ENCODE data around the gene PCDHB9.
A peak's percentile ranks its signal among the peaks of the same experiment; 100 is the strongest.
"Not testable (repeated sequence)": the region's sequence is repeated elsewhere in the genome, so short reads cannot be mapped to it uniquely, and the experiment has no call there.

Gene PCDHB9

GRCh38 chr5:141186897-141187512 lies at the start of gene PCDHB9:
PCDHB9 (plus strand) TSS chr5:141187161; CDS start chr5:141187319, 158 bp downstream.
- peak; percentile 12 to 14 for DNase-seq

GRCh38 chr5:141137346-141137745 lies 49.6 kb upstream of the PCDHB9 start:
- not testable (repeated sequence) for DNase-seq

- no peak for DNase-seq
These were observed 37.1 kb upstream of the PCDHB9 start, which contains the start of gene PCDHB6 for GRCh38 chr5:141149812-141150211. PCDHB6 (plus strand) TSS chr5:141150057; CDS start chr5:141150258, 201 bp downstream.

DNA sequence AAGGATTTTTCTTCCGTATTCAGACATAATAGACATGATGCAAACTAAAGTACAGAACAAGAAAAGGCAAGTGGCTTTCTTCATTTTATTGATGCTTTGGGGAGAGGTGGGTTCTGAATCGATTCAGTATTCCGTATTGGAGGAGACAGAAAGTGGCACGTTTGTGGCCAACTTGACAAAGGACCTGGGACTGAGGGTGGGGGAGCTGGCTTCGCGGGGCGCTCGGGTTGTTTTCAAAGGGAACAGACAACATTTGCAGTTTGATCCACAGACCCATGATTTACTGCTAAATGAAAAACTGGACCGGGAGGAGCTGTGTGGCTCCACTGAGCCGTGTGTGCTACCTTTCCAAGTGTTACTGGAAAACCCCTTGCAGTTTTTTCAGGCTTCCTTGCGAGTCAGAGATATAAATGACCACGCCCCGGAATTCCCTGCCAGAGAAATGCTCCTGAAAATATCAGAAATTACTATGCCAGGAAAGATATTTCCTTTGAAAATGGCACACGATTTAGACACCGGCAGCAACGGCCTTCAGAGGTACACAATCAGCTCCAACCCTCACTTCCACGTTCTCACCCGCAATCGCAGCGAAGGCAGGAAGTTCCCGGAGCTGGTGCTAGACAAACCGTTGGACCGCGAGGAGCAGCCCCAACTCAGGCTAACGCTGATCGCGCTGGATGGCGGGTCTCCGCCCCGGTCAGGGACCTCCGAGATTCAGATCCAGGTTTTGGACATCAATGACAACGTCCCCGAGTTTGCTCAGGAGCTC lies 36.6 kb upstream of the PCDHB9 start:
- DNase-seq, result no peak

GRCh38 chr5:141150993-141151325 lies 36.0 kb upstream of the PCDHB9 start:
- DNase-seq, result no peak

DNA sequence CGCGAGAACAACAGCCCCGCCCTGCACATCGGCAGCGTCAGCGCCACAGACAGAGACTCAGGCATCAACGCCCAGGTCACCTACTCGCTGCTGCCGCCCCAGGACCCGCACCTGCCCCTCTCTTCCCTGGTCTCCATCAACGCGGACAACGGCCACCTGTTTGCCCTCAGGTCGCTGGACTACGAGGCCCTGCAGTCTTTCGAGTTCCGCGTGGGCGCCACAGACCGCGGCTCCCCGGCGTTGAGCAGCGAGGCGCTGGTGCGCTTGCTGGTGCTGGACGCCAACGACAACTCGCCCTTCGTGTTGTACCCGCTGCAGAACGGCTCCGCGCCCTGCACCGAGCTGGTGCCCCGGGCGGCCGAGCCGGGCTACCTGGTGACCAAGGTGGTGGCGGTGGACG lies 35.3 kb upstream of the PCDHB9 start:
- DNase-seq, result not testable (repeated sequence)

DNA sequence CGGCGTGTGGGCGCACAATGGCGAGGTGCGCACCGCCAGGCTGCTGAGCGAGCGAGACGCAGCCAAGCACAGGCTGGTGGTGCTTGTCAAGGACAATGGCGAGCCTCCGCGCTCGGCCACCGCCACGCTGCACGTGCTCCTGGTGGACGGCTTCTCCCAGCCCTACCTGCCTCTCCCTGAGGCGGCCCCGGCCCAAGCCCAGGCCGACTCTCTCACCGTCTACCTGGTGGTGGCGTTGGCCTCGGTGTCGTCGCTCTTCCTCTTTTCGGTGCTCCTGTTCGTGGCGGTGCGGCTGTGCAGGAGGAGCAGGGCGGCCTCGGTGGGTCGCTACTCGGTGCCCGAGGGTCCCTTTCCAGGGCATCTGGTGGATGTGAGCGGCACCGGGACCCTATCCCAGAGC lies 34.9 kb upstream of the PCDHB9 start:
- DNase-seq, result not testable (repeated sequence)

GRCh38 chr5:141155540-141156374 lies 31.2 kb upstream of the PCDHB9 start:
- DNase-seq, result no peak

- not testable (repeated sequence) for DNase-seq
These were observed 29.6 kb upstream of the PCDHB9 start for GRCh38 chr5:141157356-141157755.

- not testable (repeated sequence) for DNase-seq
These were observed 29.1 kb upstream of the PCDHB9 start for GRCh38 chr5:141157901-141158300.

DNA sequence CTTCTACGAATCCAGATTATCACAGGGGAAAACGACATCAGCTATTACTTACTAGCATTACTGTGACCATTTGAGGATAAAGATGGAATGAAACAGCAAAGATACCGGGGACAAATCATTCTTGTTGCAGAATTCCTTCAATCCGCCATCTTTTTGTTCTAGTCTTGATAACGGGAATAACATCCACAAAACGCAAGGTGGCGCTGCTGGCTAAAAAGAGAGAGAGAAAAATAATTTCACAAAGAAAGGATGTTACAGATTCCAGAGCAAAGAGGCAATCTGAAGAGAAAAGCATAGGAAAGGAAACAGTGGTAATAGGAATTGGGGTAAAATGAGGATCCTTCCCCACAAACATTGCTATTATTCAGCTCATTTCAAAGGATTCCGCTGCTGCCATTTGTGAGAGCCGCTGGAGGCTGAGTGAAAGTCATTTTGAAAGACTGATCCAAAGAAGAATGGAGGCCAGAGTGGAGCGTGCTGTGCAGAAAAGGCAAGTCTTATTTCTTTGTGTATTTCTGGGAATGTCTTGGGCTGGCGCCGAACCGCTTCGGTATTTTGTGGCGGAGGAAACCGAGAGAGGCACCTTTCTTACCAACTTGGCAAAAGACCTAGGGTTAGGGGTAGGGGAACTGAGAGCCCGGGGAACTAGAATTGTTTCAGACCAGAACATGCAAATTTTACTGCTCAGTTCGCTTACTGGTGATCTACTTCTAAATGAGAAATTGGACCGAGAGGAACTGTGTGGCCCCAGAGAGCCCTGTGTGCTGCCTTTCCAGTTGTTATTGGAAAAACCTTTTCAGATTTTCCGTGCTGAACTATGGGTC lies 14.4 kb upstream of the PCDHB9 start, which contains the start of gene PCDHB7:
TSS of gene PCDHB7 (plus strand) at position 264 of the 824 bp plus-strand sequence. CDS start at position 456, 192 bp downstream.
- peak in 1 of 2 donors; percentile 19 for DNase-seq

- not testable (repeated sequence) for DNase-seq
These were observed 12.5 kb upstream of the PCDHB9 start for GRCh38 chr5:141174291-141175104.

DNA sequence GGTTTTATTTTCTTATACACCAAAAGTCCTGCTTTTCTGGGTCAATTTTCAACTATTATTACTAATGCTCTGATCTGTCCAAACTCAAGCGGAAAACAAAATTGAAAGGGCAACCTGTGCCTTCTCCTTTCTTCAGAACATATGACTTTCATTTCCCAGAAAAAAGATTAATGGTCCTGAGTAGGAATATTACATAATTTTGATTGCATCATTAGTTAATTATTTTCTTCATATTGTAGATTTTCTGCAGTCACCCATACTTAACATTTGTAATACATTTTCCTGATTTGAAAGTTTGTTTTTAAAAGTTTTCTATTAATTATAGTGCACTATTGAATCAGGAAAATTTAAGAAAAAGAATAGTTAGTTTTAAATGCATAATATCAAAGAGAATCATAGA lies 11.0 kb upstream of the PCDHB9 start:
- no peak for DNase-seq

DNA sequence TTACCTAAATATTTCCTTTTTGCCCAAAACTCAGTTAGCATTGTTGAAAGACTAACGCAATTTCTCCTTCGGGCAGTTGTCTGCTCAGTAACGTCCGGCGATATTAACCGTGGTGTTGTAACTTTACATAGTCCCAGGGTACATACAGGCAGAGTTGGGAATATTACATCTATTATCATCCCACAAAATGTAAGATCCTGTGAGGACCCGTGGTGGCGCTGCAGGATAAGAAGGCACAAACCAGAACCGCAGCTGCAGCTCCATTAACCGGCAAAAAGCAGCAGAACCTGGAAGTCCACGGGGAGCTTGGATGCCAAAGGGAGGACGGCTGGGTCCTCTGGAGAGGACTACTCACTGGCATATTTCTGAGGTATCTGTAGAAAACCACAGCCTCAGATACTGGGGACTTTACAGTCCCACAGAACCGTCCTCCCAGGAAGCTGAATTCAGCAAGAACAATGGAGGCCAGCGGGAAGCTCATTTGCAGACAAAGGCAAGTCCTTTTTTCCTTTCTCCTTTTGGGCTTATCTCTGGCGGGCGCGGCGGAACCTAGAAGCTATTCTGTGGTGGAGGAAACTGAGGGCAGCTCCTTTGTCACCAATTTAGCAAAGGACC lies 9.3 kb upstream of the PCDHB9 start, which contains the start of gene PCDHB8:
TSS of gene PCDHB8 (plus strand) at position 214 of the 615 bp plus-strand sequence. CDS start at position 459, 245 bp downstream.
- DNase-seq, result not testable (repeated sequence)

DNA sequence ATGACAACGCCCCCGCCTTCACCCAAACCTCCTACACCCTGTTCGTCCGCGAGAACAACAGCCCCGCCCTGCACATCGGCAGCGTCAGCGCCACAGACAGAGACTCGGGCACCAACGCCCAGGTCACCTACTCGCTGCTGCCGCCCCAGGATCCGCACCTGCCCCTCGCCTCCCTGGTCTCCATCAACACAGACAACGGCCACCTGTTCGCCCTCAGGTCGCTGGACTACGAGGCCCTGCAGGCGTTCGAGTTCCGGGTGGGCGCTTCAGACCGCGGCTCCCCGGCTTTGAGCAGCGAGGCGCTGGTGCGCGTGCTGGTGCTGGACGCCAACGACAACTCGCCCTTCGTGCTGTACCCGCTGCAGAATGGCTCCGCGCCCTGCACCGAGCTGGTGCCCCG lies 7.6 kb upstream of the PCDHB9 start:
- DNase-seq, result not testable (repeated sequence)

DNA sequence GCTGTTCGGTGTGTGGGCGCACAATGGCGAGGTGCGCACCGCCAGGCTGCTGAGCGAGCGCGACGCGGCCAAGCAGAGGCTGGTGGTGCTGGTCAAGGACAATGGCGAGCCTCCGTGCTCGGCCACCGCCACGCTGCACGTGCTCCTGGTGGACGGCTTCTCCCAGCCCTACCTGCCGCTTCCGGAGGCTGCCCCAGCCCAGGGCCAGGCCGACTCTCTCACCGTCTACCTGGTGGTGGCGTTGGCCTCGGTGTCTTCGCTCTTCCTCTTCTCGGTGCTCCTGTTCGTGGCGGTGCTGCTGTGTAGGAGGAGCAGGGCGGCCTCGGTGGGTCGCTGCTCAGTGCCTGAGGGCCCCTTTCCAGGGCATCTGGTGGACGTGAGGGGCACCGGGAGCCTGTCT lies 7.1 kb upstream of the PCDHB9 start:
- not testable (repeated sequence) for DNase-seq

DNA sequence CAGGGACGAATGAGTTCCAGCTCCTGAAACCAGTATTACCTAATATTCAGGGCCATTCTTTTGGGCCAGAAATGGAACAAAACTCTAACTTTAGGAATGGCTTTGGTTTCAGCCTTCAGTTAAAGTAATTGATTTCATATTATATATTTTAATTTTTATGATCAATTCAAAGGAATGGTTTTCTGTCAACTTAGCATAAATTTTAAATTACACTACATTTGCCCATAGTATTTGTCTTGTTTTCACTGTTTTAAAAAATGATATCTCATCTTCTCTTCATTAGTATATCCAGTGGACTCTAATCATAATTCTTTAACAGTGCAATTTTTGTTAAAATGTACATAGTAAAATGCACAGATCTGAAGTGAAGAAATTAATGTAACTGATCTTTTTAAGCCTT lies 6.6 kb upstream of the PCDHB9 start:
- no peak for DNase-seq

GRCh38 chr5:141182248-141182647 lies 4.7 kb upstream of the PCDHB9 start, which contains the start of gene PCDHB16:
PCDHB16 (plus strand) TSS chr5:141182387; CDS start chr5:141182560, 173 bp downstream.
- no peak for DNase-seq

DNA sequence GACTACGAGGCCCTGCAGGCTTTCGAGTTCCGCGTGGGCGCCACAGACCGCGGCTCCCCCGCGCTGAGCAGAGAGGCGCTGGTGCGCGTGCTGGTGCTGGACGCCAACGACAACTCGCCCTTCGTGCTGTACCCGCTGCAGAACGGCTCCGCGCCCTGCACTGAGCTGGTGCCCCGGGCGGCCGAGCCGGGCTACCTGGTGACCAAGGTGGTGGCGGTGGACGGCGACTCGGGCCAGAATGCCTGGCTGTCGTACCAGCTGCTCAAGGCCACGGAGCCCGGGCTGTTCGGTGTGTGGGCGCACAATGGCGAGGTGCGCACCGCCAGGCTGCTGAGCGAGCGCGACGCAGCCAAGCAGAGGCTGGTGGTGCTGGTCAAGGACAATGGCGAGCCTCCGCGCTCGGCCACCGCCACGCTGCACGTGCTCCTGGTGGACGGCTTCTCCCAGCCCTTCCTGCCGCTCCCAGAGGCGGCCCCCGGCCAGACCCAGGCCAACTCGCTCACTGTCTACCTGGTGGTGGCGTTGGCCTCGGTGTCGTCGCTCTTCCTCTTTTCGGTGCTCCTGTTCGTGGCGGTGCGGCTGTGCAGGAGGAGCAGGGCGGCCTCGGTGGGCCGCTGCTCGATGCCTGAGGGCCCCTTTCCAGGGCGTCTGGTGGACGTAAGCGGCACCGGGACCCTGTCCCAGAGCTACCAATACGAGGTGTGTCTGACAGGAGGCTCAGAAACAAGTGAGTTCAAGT lies 2.7 kb upstream of the PCDHB9 start:
- DNase-seq, result not testable (repeated sequence)

- not testable (repeated sequence) for DNase-seq
These were observed 1.7 kb downstream of the PCDHB9 start for GRCh38 chr5:141188682-141189081.

Measured in stimulated activated CD4-positive, alpha-beta T cell treated with anti-CD3 and anti-CD28 coated beads, Interleukin-2, amount 100 ng/mL, for 48 hours (primary cell).